Measurements from ENCODE around the gene PPP6R2.

The PPP6R2 gene

GRCh38 chr22:50467341-50467740 is 124.2 kb downstream of the PPP6R2 start:
- DNase-seq (ENCODE audit: low read depth in 2 of 2) = no peak

GRCh38 chr22:50467773-50468440 is 124.8 kb downstream of the PPP6R2 start:
- DNase-seq (ENCODE audit: low read depth in 2 of 2) = no peak

DNA sequence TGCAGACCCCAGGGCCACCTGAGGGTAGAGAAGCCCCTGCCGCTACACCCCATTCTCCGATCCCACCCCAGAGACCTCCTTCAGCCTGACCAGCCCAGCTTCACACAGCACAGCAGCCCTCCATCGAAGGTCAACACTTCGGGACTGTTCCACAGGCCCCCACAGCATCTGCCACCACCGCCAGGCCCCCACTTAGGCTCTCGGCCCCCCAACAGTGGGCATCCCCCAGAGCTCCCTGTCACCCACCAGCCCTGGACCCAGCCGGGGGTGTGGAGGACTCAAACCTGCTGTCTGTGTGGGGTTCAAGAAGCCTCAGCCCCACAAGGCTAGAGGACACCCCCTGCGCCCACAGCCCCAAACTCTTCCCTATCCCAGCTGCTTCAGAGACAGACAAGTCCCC is 125.5 kb downstream of the PPP6R2 start:
- no peak for DNase-seq (ENCODE audit: low read depth in 2 of 2)

- peak; percentile 94 to 95 for DNase-seq (ENCODE audit: low read depth in 2 of 2)
Measured at GRCh38 chr22:50469377-50470305, 126.5 kb downstream of the PPP6R2 start.

GRCh38 chr22:50470491-50470890 is 127.4 kb downstream of the PPP6R2 start:
- DNase-seq (ENCODE audit: low read depth in 2 of 2) = no peak

DNA sequence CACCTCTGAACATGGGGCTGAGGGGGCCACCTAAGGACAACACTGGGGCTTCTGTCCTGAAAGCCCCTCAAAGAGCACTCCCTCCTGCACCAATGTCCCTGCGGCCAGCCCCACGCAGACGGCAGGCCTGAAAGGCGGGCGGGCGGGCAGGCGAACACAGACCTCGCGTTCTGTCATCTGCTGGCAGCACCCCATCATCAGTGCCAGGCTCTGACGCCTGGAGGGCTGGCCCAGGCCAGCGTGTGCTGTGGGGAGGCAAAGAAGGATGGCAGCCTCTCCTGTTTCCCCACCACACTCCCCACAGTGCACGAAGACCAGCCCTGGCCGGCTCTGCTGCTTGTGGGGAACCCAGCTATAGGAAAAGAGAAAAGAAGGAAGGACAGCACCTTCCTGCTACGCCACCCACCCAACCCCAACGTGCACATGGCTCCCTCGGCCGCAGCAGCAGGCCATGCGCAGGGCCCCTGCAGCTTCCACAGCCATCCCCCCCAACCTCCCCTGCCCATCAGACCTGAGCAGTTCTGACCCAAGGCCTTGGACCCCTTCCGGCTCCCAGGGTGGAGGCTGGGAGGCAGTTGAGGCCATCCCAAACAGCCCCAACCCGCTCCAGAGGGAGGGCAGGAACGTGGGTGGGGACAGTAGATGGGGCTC is 128.2 kb downstream of the PPP6R2 start:
- no peak for DNase-seq (ENCODE audit: low read depth in 2 of 2)

- no peak for DNase-seq (ENCODE audit: low read depth in 2 of 2)
Measured at GRCh38 chr22:50471962-50472361, 128.8 kb downstream of the PPP6R2 start.

- DNase-seq (ENCODE audit: low read depth in 2 of 2) = peak in 1 of 2 donors; percentile 28
Measured at GRCh38 chr22:50473088-50473487, 130.0 kb downstream of the PPP6R2 start.

DNA sequence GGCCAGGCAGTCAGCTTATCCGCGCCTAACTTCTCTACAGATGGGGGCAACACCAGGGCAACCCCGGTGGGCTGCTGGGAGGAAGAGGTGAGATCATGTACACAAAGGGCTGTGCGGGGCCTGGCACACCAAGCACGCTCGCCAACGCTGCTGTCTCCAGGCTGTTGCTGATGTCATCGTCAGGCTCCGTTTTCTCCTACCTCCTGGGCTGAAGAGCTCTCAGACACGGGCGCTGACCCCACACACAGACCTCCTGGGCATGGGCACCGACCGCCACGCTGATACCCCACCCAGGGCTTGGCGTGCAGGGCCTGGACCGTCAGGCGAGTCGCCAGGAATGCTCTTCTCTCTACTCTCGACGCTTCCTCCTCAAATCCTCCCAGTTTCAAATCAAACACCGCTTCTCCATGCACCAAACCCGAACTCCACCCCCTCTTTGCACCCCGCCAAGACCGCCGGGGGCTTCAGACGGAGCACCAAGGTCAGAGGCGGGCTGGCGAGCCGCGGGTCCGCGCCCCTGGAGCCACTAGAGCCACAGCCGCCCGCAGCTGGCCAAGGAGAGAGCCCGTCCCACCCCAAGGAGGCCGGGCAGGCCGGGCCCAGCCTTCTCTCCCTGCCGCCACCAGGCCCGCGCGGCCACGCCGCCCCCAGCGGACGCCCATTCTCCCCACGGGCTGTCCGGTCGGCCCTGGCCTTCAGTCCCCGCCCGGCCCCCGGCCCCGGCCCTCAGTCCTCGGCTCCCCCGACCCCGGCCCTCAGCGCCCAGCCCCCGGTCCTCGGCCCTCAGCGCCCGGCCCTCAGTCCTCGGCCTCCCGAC is 130.9 kb downstream of the PPP6R2 start:
- no peak for DNase-seq (ENCODE audit: low read depth in 2 of 2)

DNA sequence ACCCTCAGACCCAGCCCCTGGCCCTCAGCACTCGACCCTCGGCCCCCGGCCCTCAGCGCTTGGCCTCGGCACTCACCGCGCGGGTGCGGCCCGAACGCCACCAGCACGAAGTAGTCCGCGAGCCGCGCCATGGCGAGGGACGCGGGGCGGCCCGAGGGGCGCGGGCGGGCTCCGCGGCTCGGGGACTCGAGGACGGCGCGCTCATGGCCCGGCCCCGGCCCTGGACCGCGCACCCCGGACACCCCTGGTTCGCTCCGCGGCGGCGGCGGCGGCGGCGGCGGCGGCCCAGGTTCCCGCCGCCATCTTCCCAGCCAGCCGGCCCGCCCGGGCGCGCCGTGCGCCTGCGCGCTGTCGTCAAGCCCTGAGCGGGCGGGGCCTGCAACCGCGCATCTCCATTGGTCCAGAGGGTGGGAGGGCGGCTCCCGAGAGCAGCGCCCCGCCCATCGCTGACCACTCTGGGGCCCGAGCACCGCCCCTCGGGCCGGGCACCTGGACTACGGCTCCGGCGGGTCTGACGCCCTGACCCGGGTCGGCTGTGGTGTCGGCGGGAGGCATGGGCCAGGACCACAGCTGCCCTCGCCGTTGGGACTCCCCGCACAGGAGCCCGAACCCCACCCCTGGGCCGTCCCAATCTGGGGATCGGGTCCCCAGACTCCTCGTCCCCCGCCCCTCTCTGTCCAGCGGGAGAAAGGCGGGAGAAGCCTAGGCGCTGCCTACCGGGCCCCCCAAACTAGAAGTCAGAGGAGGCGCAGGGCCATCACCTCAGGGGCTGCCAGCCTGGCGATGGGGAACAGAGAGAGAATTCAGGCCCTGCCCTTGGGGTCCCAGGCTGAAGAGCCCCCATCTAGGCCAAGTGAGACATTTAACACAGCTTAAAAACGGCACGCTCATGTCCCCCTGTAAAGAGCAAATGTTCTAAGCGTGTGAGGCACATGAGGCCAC is 131.9 kb downstream of the PPP6R2 start, which contains the start of gene SBF1:
TSS of gene SBF1 (minus strand) at position 326 of the 942 bp plus-strand sequence. CDS start at position 131, 195 bp downstream.
- peak; percentile 73 to 79 for DNase-seq (ENCODE audit: low read depth in 2 of 2)

DNA sequence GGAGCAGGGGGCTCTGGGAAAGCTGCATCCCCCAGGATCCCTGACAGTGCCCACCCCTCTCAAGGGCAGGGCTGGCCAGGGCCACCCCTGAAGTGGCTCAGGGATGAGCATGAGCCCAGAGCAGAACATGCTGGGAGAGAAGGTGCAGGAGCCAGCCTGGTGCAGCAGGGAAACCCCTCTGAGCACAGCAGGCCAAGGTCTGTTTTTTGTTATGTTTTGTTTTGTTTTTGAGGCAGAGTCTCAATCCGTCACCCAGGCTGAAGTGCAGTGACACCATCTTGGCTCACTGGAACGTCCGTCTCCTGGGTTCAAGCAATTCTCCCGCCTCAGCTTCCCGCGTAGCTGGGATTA is 132.5 kb downstream of the PPP6R2 start:
- DNase-seq (ENCODE audit: low read depth in 2 of 2) = no peak

DNA sequence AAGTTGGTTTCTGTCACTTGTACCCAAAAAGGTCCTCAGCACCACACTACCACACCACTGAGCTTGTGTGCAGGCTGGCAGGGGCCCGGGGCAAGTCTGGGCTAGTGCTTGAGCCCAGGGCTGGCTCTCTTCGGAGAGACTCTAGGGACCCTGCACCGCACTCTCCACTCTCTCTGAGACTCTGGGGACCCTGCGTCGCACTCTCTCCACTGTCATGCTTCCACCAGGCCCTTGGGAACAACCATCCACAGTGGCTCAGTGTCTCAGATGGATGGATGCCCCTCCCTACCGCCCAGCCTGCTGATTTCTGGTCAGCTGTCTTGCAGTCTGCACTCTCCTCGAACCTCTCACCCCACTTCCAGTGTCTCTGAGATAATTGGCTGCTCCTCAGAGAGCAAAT is 133.7 kb downstream of the PPP6R2 start:
- no peak for DNase-seq (ENCODE audit: low read depth in 2 of 2)

DNA sequence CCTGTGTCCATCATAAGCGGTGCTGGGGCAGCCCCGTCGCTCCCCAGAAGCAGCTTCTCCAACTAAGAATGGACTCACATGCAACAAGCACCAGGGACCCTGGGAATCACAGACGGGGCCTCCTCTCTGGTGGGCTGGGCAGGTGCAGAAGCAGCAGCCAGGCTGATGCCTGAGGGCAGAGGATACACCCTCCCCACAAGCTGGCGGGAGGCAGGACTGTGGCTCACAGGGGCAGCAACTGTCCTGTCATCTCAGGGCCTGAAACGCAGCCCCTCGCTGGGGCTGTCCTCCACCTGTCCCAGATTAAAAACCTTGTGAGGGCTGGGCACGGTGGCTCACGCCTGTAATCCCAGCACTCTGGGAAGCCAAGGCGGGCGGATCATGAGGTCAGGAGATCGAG is 134.8 kb downstream of the PPP6R2 start:
- no peak for DNase-seq (ENCODE audit: low read depth in 2 of 2)

- no peak for DNase-seq (ENCODE audit: low read depth in 2 of 2)
Measured at GRCh38 chr22:50479721-50480120, 136.6 kb downstream of the PPP6R2 start.

GRCh38 chr22:50481045-50481439 is 137.9 kb downstream of the PPP6R2 start:
- no peak for DNase-seq (ENCODE audit: low read depth in 2 of 2)

DNA sequence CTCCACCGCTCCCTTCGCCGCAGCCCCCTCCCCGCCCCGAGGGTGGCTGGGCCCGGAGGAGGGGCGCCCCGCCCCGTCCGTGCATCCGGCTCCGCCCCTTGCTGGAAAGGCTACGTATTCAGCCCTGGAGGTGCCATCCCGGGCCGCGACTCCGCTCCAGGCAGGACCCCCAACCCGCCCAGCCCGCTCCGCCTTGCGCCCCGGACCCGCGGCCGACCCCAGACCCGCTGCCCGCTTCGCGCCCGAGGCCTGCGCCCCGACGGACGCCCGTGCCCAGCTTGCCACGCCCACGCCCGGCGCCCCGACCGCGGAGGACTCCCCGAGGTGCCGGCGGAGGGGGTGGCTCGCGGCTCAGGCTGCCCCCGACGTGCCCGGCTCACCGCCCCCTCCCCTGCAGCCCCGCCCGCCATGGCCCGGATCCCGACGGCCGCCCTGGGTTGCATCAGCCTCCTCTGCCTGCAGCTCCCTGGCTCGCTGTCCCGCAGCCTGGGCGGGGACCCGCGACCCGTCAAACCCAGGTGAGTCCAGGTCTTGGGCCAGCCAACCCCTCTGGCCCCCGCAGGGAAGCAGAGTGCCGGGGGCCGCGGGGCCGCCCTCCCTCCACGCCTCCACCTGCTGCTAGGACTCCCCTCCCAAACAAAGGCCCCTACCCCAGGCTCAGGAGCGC is 138.4 kb downstream of the PPP6R2 start, which contains the start of gene ADM2:
TSS of gene ADM2 (plus strand) at position 104 of the 667 bp plus-strand sequence. CDS start at position 409, 305 bp downstream.
- DNase-seq (ENCODE audit: low read depth in 2 of 2) = peak in 1 of 2 donors; percentile 31

- DNase-seq (ENCODE audit: low read depth in 2 of 2) = no peak
Measured at GRCh38 chr22:50482107-50483074, 139.3 kb downstream of the PPP6R2 start.

DNA sequence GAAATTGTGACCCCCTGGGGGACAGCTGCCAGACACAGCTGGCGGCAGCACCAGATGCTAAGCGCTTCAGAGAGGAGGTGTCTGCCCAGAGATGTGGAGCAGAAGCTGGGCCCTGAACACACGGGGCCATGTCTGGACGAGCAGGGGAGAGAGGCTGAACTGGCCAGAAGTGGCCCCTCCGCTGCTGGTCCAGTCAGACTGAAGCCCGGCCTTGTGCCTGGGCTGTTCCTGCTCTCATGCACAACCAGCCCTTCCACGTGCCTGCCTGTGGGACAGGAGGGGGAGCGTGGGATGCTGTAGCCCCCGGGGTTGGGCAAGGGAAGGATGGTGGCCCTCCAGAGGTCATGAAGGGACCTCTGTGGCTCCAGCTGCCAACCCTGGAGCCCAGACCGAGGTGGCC is 140.0 kb downstream of the PPP6R2 start:
- no peak for DNase-seq (ENCODE audit: low read depth in 2 of 2)

- DNase-seq (ENCODE audit: low read depth in 2 of 2) = no peak
Measured at GRCh38 chr22:50483556-50483955, 140.4 kb downstream of the PPP6R2 start.
